MM.1S (cell line): Measurements from ENCODE around the gene SHC1.

Experiments
- CTCF ChIP-seq: fragments of 300-600 bp; sonication (generic); IDR thresholded peaks from 2 replicates; pipeline ENCODE4 v1.5.1; 2016; ENCODE audit warnings: antibody characterized with exemption, low read length, mixed read lengths
- EZH2 ChIP-seq: fragments of 300-600 bp; sonication (generic); optimal IDR thresholded peaks from 2 replicates; pipeline ENCODE3; 2017; ENCODE audit warnings: low read depth, mild to moderate bottlenecking, antibody characterized with exemption, low read length, mixed read lengths
- EZH2phosphoT487 ChIP-seq: fragments of 300-600 bp; sonication (generic); IDR thresholded peaks from 2 replicates; pipeline ENCODE4 v1.6.1; 2018; ENCODE audit warnings: antibody characterized with exemption, low read length

GRCh38 chr1:154994591-154994990, 24.0 kb upstream of the SHC1 start:
- TF ChIP-seq CTCF (no peak), EZH2phosphoT487 (no peak), EZH2 (no peak)
